PFSK-1 (cell line): ENCODE data around the gene DEGS2.

ENCODE experiments used
- FOXP2 ChIP-seq: optimal IDR thresholded peaks from 2 replicates; pipeline ENCODE3; 2011; ENCODE audit warnings: borderline replicate concordance, control low read depth, inconsistent platforms; ENCODE audit not compliant: insufficient read depth; ENCODE audit errors: extremely low read length, extremely low read depth
- POLR2AphosphoS5 ChIP-seq: IDR thresholded peaks from 2 replicates; pipeline ENCODE4 v1.6.1; 2012; ENCODE audit warnings: low read depth, mild to moderate bottlenecking, control low read depth, low read length, moderate library complexity
- REST ChIP-seq, 2 experiments: IDR thresholded peaks; 2 replicates each; pipeline versions ENCODE4 v1.6.1 to v1.8.0; 2011 to 2012; ENCODE audit warnings: low read depth in 2 of 2, low read length in 2 of 2, control low read depth in 1 of 2, inconsistent platforms in 1 of 2, mild to moderate bottlenecking in 1 of 2, moderate library complexity in 1 of 2; ENCODE audit not compliant: insufficient read depth in 1 of 2
- TAF1 ChIP-seq: IDR thresholded peaks from 2 replicates; pipeline ENCODE4 v1.6.1; 2012; ENCODE audit warnings: low read length, control low read depth, borderline replicate concordance; ENCODE audit not compliant: insufficient read depth

- TF ChIP-seq REST (IDR thresholded peaks at IDR 0.05; ENCODE audit: insufficient read depth in 1 of 2, low read depth in 2 of 2, low read length in 2 of 2): no peak
- no peak for TF ChIP-seq POLR2AphosphoS5
- no peak for TF ChIP-seq TAF1
- no peak for TF ChIP-seq FOXP2
Measured at GRCh38 chr14:100110816-100111215, 48.6 kb downstream of the DEGS2 start.
